OCI-LY1 (cell line): Measurements from ENCODE around the gene KPNA1.

Experiments
- H2AFZ ChIP-seq: fragments of 200-600 bp; sonication (generic), shearing (Covaris generic); 2 replicates; pipeline ENCODE4 v1.6.0; 2014; ENCODE audit warnings: antibody characterized with exemption, mild to moderate bottlenecking, low read length
- H3F3A ChIP-seq: fragments of 200-600 bp; sonication (generic), shearing (Covaris generic); 2 replicates; pipeline ENCODE4 v1.6.0; 2014; ENCODE audit warnings: mild to moderate bottlenecking, antibody characterized with exemption, low read length, moderate library complexity; ENCODE audit not compliant: insufficient read depth
- H3K27ac ChIP-seq: fragments of 200-600 bp; sonication (generic); 2 replicates; pipeline ENCODE4 v1.5.1; 2014; ENCODE audit warnings: low read length, mixed run types, mild to moderate bottlenecking, low read depth; ENCODE audit not compliant: poor library complexity, severe bottlenecking
- H3K27me3 ChIP-seq: fragments of 200-600 bp; sonication (generic); 2 replicates; pipeline ENCODE4 v1.6.0; 2014; ENCODE audit warnings: antibody characterized with exemption, mild to moderate bottlenecking, low read length, moderate library complexity; ENCODE audit not compliant: insufficient read depth
- H3K36me3 ChIP-seq: fragments of 200-600 bp; sonication (generic); 2 replicates; pipeline ENCODE4 v1.6.1; 2014; ENCODE audit warnings: mild to moderate bottlenecking, antibody characterized with exemption, low read length, moderate library complexity, mixed read lengths; ENCODE audit not compliant: insufficient read depth
- H3K4me1 ChIP-seq: fragments of 200-600 bp; sonication (generic); 2 replicates; pipeline ENCODE4 v1.5.1; 2014; ENCODE audit warnings: mild to moderate bottlenecking, low read length, moderate library complexity; ENCODE audit not compliant: insufficient read depth, severe bottlenecking
- H3K4me2 ChIP-seq: fragments of 200-600 bp; sonication (generic), shearing (Covaris generic); 2 replicates; pipeline ENCODE4 v1.6.1; 2014; ENCODE audit warnings: low read length
- H3K4me3 ChIP-seq: fragments of 200-600 bp; sonication (generic); 2 replicates; pipeline ENCODE4 v1.5.1; 2014; ENCODE audit warnings: low read length, low read depth, mild to moderate bottlenecking, mixed read lengths; ENCODE audit not compliant: poor library complexity, severe bottlenecking
- H3K79me2 ChIP-seq: fragments of 200-600 bp; shearing (Covaris generic); 2 replicates; pipeline ENCODE4 v1.6.1; 2016; ENCODE audit warnings: mixed run types, low read length, mixed read lengths; ENCODE audit not compliant: insufficient read depth
- H3K9ac ChIP-seq: fragments of 200-600 bp; sonication (generic), shearing (Covaris generic); 2 replicates; pipeline ENCODE4 v1.6.1; 2014; ENCODE audit warnings: mild to moderate bottlenecking, low read length, mixed read lengths
- H3K9me2 ChIP-seq: fragments of 200-600 bp; sonication (generic), shearing (Covaris generic); 2 replicates; pipeline ENCODE4 v1.6.1; 2014; ENCODE audit warnings: low read depth, mild to moderate bottlenecking, low read length, mixed read lengths
- H3K9me3 ChIP-seq: fragments of 200-600 bp; shearing (Covaris generic); 2 replicates; pipeline ENCODE4 v1.6.1; 2014; ENCODE audit warnings: low read length, mixed read lengths
- H4K20me1 ChIP-seq: fragments of 200-600 bp; sonication (generic), shearing (Covaris generic); 2 replicates; pipeline ENCODE4 v1.6.0; 2016; ENCODE audit warnings: mild to moderate bottlenecking, low read length; ENCODE audit not compliant: insufficient read depth
- EZH2 ChIP-seq: fragments of 200-600 bp; sonication (generic), shearing (Covaris generic); IDR thresholded peaks from 2 replicates; pipeline ENCODE4 v1.8.0; 2017; ENCODE audit warnings: borderline replicate concordance, mixed run types, mild to moderate bottlenecking, antibody characterized with exemption, low read length, moderate library complexity, mixed read lengths
- TF ChIP-seq, protein P1 (sequence below): fragments of 200-600 bp; sonication (generic), shearing (Covaris generic); IDR thresholded peaks from 2 replicates; pipeline ENCODE4 v1.5.1; 2017; ENCODE audit warnings: mild to moderate bottlenecking, antibody characterized with exemption, low read length, moderate library complexity, mixed read lengths

Gene KPNA1

DNA sequence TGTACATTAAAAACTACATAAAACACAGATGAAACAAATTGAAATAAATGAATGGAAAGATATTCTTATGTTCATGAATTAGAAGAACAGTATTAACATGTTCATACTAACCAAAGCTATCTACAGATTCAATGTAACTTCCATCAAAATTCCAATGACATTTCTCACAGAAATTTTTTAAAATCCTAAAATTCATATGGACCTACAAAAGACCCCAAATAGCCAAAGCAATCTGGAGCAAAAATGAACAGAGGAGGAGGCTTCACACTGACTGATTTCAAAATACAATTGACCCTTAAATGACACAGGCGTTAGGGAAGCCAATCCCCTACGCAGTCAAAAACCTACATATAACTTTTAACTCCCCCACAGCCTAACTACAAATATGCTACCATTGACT lies 39.4 kb downstream of the KPNA1 start:
- no peak overlapping the region for H3K27ac ChIP-seq
- H3K4me3 ChIP-seq, result no peak overlapping the region
- no peak overlapping the region for H3K4me2 ChIP-seq
- H3K36me3 ChIP-seq, result no peaks in the 10 kb centered on the region; the same call in 1 of the 2 replicates
- H3K79me2 ChIP-seq, result peaks cover 71% of the 10 kb centered on the region
- H3K9ac ChIP-seq, result no peak overlapping the region
- TF ChIP-seq, protein P1, sequence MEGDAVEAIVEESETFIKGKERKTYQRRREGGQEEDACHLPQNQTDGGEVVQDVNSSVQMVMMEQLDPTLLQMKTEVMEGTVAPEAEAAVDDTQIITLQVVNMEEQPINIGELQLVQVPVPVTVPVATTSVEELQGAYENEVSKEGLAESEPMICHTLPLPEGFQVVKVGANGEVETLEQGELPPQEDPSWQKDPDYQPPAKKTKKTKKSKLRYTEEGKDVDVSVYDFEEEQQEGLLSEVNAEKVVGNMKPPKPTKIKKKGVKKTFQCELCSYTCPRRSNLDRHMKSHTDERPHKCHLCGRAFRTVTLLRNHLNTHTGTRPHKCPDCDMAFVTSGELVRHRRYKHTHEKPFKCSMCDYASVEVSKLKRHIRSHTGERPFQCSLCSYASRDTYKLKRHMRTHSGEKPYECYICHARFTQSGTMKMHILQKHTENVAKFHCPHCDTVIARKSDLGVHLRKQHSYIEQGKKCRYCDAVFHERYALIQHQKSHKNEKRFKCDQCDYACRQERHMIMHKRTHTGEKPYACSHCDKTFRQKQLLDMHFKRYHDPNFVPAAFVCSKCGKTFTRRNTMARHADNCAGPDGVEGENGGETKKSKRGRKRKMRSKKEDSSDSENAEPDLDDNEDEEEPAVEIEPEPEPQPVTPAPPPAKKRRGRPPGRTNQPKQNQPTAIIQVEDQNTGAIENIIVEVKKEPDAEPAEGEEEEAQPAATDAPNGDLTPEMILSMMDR, result no peak
- no peak for TF ChIP-seq EZH2
- H3K9me2 ChIP-seq, result no peaks in the 10 kb centered on the region
- no peaks in the 10 kb centered on the region for H4K20me1 ChIP-seq
- H3K27me3 ChIP-seq, result no peaks in the 10 kb centered on the region
- H2AFZ ChIP-seq, result no peak overlapping the region
- H3K4me1 ChIP-seq, result peaks cover 9% of the 10 kb centered on the region
- no peaks in the 10 kb centered on the region for H3K9me3 ChIP-seq
- no peaks in the 10 kb centered on the region for H3F3A ChIP-seq

DNA sequence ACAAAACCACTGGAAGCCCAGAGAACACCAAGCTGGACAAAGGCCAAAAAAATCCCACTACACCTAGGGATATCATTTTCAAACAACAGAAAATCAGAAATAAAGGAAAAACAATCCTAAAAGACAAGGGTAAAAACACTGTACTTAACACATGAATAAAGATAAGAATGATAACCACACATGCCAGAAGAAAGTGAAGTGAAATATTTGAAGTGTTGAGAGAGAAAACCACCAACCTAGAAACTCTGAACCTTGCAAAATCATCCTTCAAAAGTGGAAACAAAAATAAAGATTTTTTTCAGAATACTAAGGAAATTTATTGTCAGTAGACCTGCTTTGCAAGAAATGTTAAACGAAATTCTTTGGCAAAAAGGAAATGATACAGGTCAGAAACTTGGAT lies 45.1 kb downstream of the KPNA1 start:
- H3K79me2 ChIP-seq, result peaks cover 53% of the 10 kb centered on the region
- H3K4me3 ChIP-seq, result no peak overlapping the region
- no peak overlapping the region for H3K4me2 ChIP-seq
- no peaks in the 10 kb centered on the region for H4K20me1 ChIP-seq
- no peak overlapping the region for H3K27ac ChIP-seq
- TF ChIP-seq, protein P1, result no peak
- no peak for TF ChIP-seq EZH2
- peaks cover 22% of the 10 kb centered on the region; the same call in 1 of the 2 replicates for H3K36me3 ChIP-seq
- no peak overlapping the region for H3K9ac ChIP-seq
- no peaks in the 10 kb centered on the region for H3K27me3 ChIP-seq
- H3K9me3 ChIP-seq, result no peaks in the 10 kb centered on the region
- no peaks in the 10 kb centered on the region for H3F3A ChIP-seq
- H3K9me2 ChIP-seq, result no peaks in the 10 kb centered on the region
- H2AFZ ChIP-seq, result no peak overlapping the region
- peaks cover 9% of the 10 kb centered on the region for H3K4me1 ChIP-seq

DNA sequence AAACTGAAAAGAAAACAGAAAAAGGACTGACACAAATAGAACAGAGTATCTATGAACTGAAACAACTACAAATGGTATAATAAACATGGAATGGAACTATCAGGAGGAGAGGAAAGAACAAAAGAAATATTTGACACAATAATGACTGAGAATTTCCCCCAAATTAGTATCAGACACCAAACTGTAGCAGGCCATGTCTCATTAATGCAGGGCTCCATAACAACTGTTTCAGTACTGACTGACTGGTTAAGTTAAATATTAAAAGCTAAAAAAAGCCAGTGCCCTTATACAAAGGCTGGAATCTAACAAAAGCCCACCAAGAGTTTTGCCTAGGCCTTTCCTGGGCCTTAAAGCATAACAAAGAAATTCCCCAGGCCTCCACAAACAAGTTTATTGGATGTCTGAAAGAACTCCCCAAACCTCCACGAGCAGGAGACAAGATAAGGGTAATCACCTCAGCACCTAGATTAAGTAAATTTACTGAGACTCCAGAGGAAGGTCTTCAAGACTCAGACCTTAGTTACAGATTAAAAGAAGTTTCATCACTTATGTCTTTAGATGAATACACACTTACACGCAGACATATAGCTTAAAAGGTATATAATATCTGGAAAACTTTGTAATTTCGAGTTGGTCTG lies 45.7 kb downstream of the KPNA1 start:
- Histone ChIP-seq H3K4me3 (no peak overlapping the region), H3K27me3 (no peaks in the 10 kb centered on the region), H3F3A (no peaks in the 10 kb centered on the region), H3K9ac (no peak overlapping the region), H3K9me2 (no peaks in the 10 kb centered on the region), H3K79me2 (peaks cover 47% of the 10 kb centered on the region), H2AFZ (no peak overlapping the region), H3K4me2 (no peak overlapping the region), H3K9me3 (no peaks in the 10 kb centered on the region), H3K4me1 (peaks cover 9% of the 10 kb centered on the region), H3K36me3 (peaks cover 29% of the 10 kb centered on the region; the same call in 1 of the 2 replicates), H4K20me1 (no peaks in the 10 kb centered on the region), H3K27ac (no peak overlapping the region)
- TF ChIP-seq, protein P1, result no peak
- TF ChIP-seq EZH2, result no peak
